Stimulated activated CD4-positive, alpha-beta T cell treated with anti-CD3 and anti-CD28 coated beads, TNF-alpha, amount 100 ng/mL, for 4 hours (primary cell): Measurements from ENCODE around the gene ARHGAP18.
A peak's percentile ranks its signal among the peaks of the same experiment; 100 is the strongest.

ENCODE experiments used
- DNase-seq, 3 experiments: peaks; one replicate each; pipeline ENCODE4 v3.0.0-alpha.2; 2020; ENCODE audit warnings: low read depth in 3 of 3

Gene ARHGAP18

GRCh38 chr6:129691709-129692108 is 18.3 kb downstream of the ARHGAP18 start:
- DNase-seq, result no peak

DNA sequence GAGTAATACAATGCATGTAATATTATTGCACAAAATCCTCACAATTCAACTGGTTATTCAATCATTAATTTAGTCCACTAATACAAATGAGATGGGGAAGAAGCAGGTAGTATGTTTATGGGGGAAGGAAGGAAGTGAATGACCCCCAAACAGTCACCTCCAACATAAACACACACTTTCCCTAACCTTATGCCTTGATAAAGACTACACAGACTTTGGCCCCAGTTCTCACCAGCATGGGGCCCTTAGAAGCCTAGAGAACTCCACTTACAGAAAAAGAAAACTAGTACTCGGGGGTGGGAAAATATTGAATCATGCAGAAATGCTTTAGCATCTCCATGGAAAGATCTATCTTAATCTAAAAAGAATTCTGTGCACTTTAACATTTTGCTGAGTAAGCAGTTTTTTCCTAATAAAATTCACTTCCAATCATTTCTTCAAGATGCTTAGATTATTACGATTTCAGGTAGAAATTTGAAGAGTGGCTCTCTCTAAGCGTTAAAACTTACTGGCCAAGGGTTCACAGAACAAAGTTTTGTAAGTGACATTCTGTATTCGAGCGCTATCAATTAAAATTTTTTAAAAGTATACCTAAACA is 18.8 kb downstream of the ARHGAP18 start:
- DNase-seq, result no peak

- DNase-seq, result no peak
These were observed 22.9 kb downstream of the ARHGAP18 start for GRCh38 chr6:129686941-129687627.

GRCh38 chr6:129685662-129686031 is 24.3 kb downstream of the ARHGAP18 start:
- DNase-seq, result no peak

- DNase-seq, result no peak
These were observed 24.9 kb downstream of the ARHGAP18 start for GRCh38 chr6:129684903-129685661.

GRCh38 chr6:129684323-129684884 is 25.6 kb downstream of the ARHGAP18 start:
- no peak for DNase-seq

DNA sequence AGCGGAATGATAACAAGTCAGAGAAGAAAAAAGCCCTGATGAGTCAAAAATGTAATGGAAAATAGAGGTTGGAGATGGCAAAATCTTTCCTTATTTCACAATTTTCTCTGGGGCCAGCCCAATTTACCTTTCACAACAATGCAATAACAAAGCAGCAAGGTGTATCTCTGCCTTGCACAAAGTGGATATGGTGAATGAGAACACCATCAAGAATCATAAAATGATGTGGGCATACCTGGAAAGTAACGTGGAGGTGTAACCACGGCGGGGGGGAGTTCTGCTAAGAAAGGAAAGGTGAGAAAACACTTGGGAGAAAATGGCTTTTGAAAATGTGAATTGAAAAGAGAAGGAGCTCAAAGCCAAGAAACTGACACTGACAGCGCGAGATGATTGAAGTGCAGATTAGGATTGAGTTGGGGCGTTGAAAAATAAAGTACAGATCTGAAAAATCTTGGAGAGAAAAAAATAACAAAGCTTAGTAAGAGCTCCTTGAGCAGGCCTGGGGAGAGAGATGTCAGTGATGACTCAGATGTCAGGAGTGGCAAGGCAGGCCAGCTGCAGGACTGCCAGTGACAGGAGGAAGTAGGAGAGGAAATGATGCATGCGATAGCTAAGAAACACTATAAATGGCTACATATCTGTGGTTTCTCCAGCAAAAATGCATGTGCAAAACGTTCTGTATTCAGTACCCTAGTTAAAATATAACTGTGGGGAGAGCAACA is 26.2 kb downstream of the ARHGAP18 start:
- DNase-seq, result peak; percentile 23 to 56 (median 42)

DNA sequence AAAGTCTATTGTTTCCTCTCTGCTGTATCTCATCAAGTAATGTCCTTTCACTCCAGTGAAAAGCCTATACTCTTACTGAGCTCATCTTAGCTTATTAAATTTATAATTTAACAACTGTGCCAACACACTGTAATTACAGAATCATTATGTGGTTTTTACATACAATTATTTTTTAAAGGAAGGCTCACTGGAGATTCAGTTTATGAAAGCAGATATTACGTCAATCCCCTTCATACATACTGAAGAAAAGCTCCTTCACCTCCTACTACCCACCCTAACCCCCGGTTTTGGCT is 28.1 kb downstream of the ARHGAP18 start:
- no peak for DNase-seq

DNA sequence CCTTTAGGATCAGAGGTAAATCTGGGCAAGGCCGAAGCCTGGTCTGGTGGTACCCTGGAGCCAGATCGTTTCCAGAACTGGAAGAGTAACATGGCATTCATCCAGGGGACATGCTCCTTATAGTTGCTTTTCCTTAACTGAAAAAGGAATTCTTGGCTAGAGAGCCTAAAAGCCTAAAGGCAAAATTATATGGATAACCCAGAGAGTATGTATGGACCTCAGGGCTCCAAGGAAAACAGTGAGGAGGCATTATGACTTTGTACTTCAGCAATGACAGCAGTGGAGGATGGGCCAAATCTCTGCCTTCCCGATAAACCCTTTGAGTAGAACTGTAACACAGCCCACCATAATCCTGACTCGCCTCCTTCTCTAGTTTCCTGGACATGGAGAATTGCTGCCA is 29.3 kb downstream of the ARHGAP18 start:
- no peak for DNase-seq

DNA sequence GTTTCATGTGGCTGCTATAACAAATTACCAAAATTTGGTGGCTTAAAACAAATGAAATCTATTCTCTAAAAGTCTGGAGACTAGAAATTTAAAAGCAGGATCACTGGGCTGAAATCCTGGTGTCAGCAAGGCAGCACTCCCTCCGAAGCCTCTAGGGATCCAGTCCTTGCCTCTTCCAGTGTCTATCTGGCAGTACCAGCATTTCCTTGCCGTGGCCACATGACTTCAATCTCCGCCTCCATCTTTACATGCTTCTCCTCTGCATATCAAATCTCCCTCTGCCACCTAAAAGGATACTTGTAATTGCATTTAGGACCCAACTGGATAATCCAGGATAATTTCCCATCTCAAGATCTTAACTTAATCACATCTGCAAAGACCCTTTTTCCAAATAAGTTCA is 30.2 kb downstream of the ARHGAP18 start:
- DNase-seq, result no peak

DNA sequence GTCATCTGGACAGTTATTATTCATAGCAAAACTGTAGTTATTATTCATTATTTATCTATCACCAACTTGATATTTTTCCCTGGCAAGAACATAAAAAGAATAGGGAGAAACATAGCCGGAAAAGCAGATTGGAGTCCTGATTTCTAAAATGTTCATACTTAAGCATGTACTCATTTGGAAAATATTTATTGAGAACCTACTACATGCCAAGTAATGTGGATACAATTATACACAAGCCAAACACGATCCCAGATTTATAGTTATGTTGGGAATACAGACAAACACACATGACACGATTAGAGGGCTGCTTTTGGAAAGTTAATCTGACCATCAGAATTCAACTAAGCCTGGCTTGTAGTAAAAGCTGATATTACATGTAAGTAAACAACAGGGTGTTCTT is 30.7 kb downstream of the ARHGAP18 start:
- DNase-seq, result no peak

- no peak for DNase-seq
These were observed 31.5 kb downstream of the ARHGAP18 start for GRCh38 chr6:129678463-129678862.

DNA sequence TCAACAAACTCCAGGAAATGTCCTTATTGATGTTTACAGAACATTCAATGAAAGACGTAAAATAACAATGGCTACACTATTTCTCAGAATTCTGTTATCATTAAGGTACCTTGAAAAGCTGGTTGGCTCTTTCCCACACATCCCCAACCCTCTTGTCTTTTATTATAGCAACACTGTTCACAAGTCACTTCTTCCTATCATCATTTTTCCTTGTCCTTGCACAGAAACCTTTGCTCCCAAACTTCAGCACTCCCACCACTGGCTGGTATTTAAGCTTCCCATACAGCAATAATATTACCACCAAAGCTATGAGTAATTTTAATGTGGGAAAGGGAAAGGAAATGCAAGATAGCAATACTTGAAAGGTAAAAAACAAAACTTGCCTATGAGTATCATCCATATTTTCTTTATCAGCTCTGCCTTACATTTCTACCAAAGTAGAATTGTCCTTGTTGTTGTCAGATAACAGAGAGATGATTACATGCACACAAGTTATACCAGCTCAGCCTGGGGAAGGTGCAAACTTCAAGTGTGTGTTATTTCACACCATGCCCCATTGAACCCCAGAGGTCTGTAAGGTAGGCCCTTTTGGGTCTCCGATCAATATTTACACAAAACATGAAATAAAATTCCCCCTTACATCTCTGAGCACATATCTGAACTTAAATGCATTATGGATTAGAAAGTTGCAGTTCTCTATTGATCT is 32.2 kb downstream of the ARHGAP18 start:
- no peak for DNase-seq

- no peak for DNase-seq
These were observed 34.1 kb downstream of the ARHGAP18 start for GRCh38 chr6:129675669-129676472.

DNA sequence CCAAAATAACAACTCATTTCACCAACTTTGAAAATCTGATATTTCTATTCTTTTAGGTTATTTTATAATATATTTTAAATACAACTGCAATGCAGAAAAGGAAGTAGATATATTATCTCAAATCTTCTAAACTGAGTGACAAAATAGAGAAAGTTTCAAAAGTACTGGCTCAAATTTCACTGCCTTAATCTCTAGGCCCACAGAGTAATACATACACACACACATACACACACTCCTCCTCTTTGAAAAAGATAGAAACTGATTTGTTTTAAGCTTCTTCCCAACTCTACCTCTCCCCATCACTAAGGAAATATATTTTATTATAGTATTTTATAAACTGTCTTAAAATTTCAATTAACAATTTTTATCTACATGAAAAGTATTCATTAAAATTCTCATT is 36.2 kb downstream of the ARHGAP18 start:
- no peak for DNase-seq

DNA sequence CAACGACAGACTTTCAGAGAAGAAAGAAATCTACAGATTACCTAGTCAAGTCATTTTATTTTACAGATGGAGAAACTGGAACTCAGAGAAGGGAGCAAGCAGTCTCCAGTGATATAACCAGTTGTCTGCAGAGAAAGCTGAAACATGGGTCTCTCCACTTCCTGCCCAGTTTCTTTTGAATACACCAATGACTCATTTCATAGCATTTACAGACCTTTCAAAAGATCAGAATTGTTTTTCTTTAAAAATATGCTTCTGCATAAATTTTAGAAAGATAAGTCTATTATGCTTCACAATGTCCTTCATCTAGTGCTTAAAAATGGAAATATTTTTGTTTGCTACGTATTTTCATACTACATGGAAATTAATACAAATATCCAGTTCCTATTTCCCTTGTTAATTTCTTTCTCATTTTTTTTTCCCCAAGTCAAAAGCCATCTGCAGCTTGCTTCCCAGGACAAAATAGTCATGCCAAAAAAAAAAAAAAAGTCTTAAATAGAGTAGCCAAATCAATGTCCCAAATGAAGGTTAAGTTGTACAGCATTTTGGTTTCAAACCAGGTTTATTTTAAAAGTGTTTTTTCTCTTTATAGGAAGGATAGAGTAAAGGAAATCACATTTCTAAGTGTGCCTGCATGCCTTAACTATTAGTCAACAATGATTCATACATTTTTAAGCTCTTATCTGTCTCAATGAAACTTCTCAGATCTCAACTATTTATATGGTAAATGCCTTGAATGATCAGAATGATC is 36.9 kb downstream of the ARHGAP18 start:
- DNase-seq, result no peak

- no peak for DNase-seq
These were observed 37.7 kb downstream of the ARHGAP18 start for GRCh38 chr6:129672341-129672682.

DNA sequence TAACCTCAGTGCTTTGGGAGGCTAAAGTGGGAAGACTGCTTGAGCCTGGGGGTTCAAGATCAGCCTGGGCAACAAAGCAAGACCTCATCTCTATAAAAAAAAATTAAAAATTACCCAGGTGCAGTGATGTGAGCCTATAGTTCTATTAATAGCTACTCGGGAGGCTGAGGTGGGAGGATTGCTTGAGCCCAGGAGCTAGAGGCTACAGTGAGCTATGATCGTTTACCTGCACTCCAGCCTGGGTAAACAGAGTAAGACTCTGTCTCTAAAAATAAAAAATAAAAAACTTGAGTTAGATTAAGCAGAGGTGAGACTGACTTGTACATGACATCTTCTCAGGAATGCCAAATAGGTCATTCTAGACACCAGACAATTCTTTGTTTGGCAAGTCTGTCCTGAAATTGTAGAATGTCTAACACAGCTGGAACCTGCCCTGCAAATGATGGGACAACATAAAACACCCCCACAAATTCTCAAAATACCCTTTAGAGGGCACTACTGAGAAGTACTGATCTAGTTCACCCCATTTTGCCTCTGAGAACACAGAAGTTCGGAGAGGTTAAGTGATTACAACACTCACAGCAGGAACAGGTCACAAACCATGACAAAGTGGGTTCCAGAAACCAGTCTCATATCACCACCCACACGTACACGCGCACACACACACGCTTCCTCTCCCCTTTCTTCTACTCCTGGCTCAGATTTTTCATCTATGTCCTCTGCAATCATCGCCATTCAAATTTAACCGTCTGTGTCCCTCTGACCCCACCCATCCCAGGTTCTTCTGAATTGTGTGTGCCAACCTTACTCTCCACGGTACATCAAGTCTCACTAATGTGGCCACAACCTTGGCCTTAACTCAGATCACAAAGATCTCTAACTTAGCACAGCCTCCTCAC is 38.3 kb downstream of the ARHGAP18 start:
- DNase-seq, result peak; percentile 26 to 60 (median 57)

- no peak for DNase-seq
These were observed 39.3 kb downstream of the ARHGAP18 start for GRCh38 chr6:129670634-129671033.
